ENCODE results near the gene EMCN.
"Not testable (repeated sequence)": the region's sequence is repeated elsewhere in the genome, so short reads cannot be mapped to it uniquely, and the experiment has no call there.

The EMCN gene

DNA sequence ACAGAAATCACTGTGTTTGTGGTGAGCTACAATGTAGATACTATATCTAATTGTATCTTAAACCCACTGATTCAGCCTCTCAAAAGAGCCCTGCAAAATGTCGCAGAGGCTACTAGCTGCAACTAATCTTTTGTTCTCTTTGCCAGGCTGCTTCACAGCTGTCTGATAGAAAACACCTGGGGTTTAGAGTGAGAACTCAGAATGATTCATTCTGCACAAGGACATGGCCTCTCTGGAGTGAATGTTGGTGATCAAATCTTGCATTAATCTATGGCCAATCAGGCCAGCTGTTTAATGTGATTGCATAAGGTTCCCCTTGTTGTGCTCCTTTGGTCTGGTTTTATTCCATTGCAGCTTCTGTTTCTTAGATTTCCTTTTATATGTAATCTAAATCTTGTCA lies 100.3 kb downstream of the EMCN start:
- Histone ChIP-seq H3K4me1 (ENCODE audit: control insufficient read depth in 2 of 2, insufficient read depth in 2 of 2, low read length in 2 of 2) (no peaks in the 10 kb centered on the region), H3K4me3 (ENCODE audit: low read length in 2 of 2) (no peak overlapping the region), H3K9me3 (ENCODE audit: control insufficient read depth in 2 of 2, low read length in 2 of 2) (no peaks in the 10 kb centered on the region), H3K27ac (ENCODE audit: low read depth in 2 of 2, low read length in 2 of 2) (no peak overlapping the region), H3K9ac (ENCODE audit: low read depth in 1 of 2, low read length in 2 of 2) (no peak overlapping the region), H3K36me3 (ENCODE audit: control insufficient read depth in 2 of 2, insufficient read depth in 2 of 2, low read length in 2 of 2) (no peaks in the 10 kb centered on the region), H3K27me3 (ENCODE audit: control insufficient read depth in 2 of 2, insufficient read depth in 2 of 2, low read length in 2 of 2) (no peaks in the 10 kb centered on the region)

DNA sequence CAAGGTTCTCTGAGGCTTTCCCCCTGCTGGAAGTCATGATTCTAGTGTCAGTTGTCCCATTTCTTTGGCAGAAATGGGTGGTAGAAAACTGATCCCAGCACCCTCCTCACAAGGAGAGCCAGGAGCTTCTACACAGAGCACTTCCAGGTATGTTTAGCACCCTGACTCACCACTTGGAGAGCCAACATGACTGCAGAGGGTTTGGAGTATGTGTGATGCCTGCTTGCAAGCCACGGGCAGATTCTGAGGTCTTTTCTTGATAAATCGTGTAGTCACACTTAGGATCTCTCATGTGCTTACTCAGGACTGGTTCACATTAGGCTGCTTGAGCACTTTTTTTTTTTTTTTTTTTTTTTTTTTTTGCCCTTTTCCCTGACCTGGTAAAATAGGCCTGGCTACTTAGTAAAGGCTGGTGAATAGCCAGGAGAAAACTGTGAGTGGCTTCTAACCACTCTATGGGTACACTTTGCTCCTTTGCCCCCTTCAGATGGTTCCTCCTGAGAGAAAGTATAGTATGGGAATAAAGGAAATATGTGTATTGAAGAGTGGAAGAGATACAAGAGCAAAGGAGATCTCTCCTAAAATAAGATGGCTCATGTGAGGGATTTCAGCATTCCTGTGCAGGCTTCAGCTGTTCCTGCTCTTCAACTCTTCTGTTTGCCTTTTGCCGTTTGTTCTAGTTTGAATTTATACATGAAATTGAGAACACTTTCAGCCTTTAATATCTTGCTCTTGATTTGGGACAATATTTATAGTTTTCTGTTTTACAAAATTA lies 103.6 kb downstream of the EMCN start:
- H3K4me3 ChIP-seq (ENCODE audit: low read length in 2 of 2) = no peak overlapping the region
- no peaks in the 10 kb centered on the region for H3K9me3 ChIP-seq (ENCODE audit: control insufficient read depth in 2 of 2, low read length in 2 of 2)
- no peak overlapping the region for H3K9ac ChIP-seq (ENCODE audit: low read depth in 1 of 2, low read length in 2 of 2)
- H3K4me1 ChIP-seq (ENCODE audit: control insufficient read depth in 2 of 2, insufficient read depth in 2 of 2, low read length in 2 of 2) = no peaks in the 10 kb centered on the region
- no peak overlapping the region for H3K27ac ChIP-seq (ENCODE audit: low read depth in 2 of 2, low read length in 2 of 2)
- no peaks in the 10 kb centered on the region for H3K36me3 ChIP-seq (ENCODE audit: control insufficient read depth in 2 of 2, insufficient read depth in 2 of 2, low read length in 2 of 2)
- H3K27me3 ChIP-seq (ENCODE audit: control insufficient read depth in 2 of 2, insufficient read depth in 2 of 2, low read length in 2 of 2) = no peaks in the 10 kb centered on the region

DNA sequence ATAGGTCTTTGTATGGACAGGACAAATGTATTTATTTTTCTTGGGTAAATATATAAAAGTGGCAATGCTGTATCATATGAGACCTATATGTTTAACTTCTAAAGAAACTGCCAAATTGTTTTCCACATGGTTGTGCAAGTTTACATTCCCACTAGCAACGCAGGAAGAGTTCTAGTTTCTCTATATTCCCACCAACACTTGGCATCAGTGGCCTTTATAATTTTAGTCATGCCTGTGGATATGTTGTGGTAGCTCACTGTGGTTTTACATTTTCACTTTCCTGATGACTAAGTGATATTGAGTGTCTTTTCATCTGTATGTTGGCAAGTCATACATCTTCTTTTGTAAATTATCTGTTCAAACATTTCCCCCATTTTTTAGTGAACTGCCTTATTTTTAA lies 126.0 kb downstream of the EMCN start:
- no peaks in the 10 kb centered on the region for H3K9me3 ChIP-seq (ENCODE audit: control insufficient read depth in 2 of 2, low read length in 2 of 2)
- no peak overlapping the region for H3K4me3 ChIP-seq (ENCODE audit: low read length in 2 of 2)
- no peaks in the 10 kb centered on the region for H3K4me1 ChIP-seq (ENCODE audit: control insufficient read depth in 2 of 2, insufficient read depth in 2 of 2, low read length in 2 of 2)
- H3K27ac ChIP-seq (ENCODE audit: low read depth in 2 of 2, low read length in 2 of 2) = no peak overlapping the region
- no peaks in the 10 kb centered on the region for H3K36me3 ChIP-seq (ENCODE audit: control insufficient read depth in 2 of 2, insufficient read depth in 2 of 2, low read length in 2 of 2)
- H3K9ac ChIP-seq (ENCODE audit: low read depth in 1 of 2, low read length in 2 of 2) = no peak overlapping the region
- no peaks in the 10 kb centered on the region for H3K27me3 ChIP-seq (ENCODE audit: control insufficient read depth in 2 of 2, insufficient read depth in 2 of 2, low read length in 2 of 2)

GRCh38 chr4:100391086-100391485 lies 126.7 kb downstream of the EMCN start:
- Histone ChIP-seq H3K4me3 (ENCODE audit: low read length in 2 of 2) (no peak overlapping the region), H3K36me3 (ENCODE audit: control insufficient read depth in 2 of 2, insufficient read depth in 2 of 2, low read length in 2 of 2) (no peaks in the 10 kb centered on the region), H3K27me3 (ENCODE audit: control insufficient read depth in 2 of 2, insufficient read depth in 2 of 2, low read length in 2 of 2) (no peaks in the 10 kb centered on the region), H3K4me1 (ENCODE audit: control insufficient read depth in 2 of 2, insufficient read depth in 2 of 2, low read length in 2 of 2) (no peaks in the 10 kb centered on the region), H3K9me3 (ENCODE audit: control insufficient read depth in 2 of 2, low read length in 2 of 2) (no peaks in the 10 kb centered on the region), H3K27ac (ENCODE audit: low read depth in 2 of 2, low read length in 2 of 2) (no peak overlapping the region), H3K9ac (ENCODE audit: low read depth in 1 of 2, low read length in 2 of 2) (no peak overlapping the region)

- no peaks in the 10 kb centered on the region for H3K36me3 ChIP-seq (ENCODE audit: control insufficient read depth in 2 of 2, insufficient read depth in 2 of 2, low read length in 2 of 2)
- H3K9me3 ChIP-seq (ENCODE audit: control insufficient read depth in 2 of 2, low read length in 2 of 2) = no peaks in the 10 kb centered on the region
- H3K27ac ChIP-seq (ENCODE audit: low read depth in 2 of 2, low read length in 2 of 2) = no peak overlapping the region
- no peaks in the 10 kb centered on the region for H3K27me3 ChIP-seq (ENCODE audit: control insufficient read depth in 2 of 2, insufficient read depth in 2 of 2, low read length in 2 of 2)
- no peak overlapping the region for H3K9ac ChIP-seq (ENCODE audit: low read depth in 1 of 2, low read length in 2 of 2)
- H3K4me1 ChIP-seq (ENCODE audit: control insufficient read depth in 2 of 2, insufficient read depth in 2 of 2, low read length in 2 of 2) = no peaks in the 10 kb centered on the region
- H3K4me3 ChIP-seq (ENCODE audit: low read length in 2 of 2) = no peak overlapping the region
Measured at GRCh38 chr4:100386270-100386669, 131.6 kb downstream of the EMCN start.

DNA sequence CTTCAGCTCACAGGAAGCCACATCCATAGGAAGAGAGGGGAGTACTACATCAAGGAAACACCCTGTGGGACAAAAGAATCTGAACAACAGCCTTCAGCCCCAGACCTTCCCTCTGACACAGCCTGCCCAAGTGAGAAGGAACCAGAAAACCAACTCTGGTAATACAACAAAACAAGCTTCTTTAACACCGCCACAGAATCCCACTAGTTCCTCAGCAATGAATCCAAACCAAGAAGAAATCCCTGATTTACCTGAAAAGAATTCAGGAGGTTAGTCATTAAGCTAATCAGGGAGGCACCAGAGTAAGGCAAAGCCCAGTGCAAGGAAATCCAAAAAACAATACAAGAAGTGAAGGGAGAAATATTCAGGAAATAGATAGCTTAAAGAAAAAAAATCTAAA lies 137.4 kb downstream of the EMCN start:
- not testable (repeated sequence) for H3K36me3 ChIP-seq (ENCODE audit: control insufficient read depth in 2 of 2, insufficient read depth in 2 of 2, low read length in 2 of 2); H3K9me3 ChIP-seq (ENCODE audit: control insufficient read depth in 2 of 2, low read length in 2 of 2); H3K4me1 ChIP-seq (ENCODE audit: control insufficient read depth in 2 of 2, insufficient read depth in 2 of 2, low read length in 2 of 2); H3K27me3 ChIP-seq (ENCODE audit: control insufficient read depth in 2 of 2, insufficient read depth in 2 of 2, low read length in 2 of 2); H3K4me3 ChIP-seq (ENCODE audit: low read length in 2 of 2); H3K27ac ChIP-seq (ENCODE audit: low read depth in 2 of 2, low read length in 2 of 2); H3K9ac ChIP-seq (ENCODE audit: low read depth in 1 of 2, low read length in 2 of 2)

- no peak overlapping the region for H3K4me3 ChIP-seq (ENCODE audit: low read length in 2 of 2)
- H3K36me3 ChIP-seq (ENCODE audit: control insufficient read depth in 2 of 2, insufficient read depth in 2 of 2, low read length in 2 of 2) = no peaks in the 10 kb centered on the region
- no peak overlapping the region for H3K9ac ChIP-seq (ENCODE audit: low read depth in 1 of 2, low read length in 2 of 2)
- H3K27ac ChIP-seq (ENCODE audit: low read depth in 2 of 2, low read length in 2 of 2) = no peak overlapping the region
- no peaks in the 10 kb centered on the region for H3K9me3 ChIP-seq (ENCODE audit: control insufficient read depth in 2 of 2, low read length in 2 of 2)
- no peaks in the 10 kb centered on the region for H3K27me3 ChIP-seq (ENCODE audit: control insufficient read depth in 2 of 2, insufficient read depth in 2 of 2, low read length in 2 of 2)
- H3K4me1 ChIP-seq (ENCODE audit: control insufficient read depth in 2 of 2, insufficient read depth in 2 of 2, low read length in 2 of 2) = no peaks in the 10 kb centered on the region
Measured at GRCh38 chr4:100379583-100380105, 138.2 kb downstream of the EMCN start.

DNA sequence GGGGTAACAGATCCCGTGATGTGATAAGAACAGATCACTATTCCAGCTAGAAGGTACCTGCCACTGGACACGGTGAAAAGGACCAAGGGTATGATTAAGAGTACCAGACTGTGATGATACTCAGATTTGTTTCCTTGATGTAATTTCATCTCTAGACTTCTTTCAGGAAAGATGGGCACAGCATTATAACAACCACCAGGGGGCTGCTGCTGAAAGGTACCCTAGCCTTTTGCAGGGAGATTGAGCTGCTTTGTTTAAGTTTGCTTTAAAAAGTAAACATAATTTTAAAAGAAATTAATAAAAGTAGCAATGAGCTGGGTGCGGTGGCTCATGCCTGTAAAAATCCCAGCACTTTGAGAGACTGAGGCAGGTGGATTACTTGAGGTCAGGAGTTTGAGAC lies 145.4 kb downstream of the EMCN start:
- no peaks in the 10 kb centered on the region for H3K9me3 ChIP-seq (ENCODE audit: control insufficient read depth in 2 of 2, low read length in 2 of 2)
- no peaks in the 10 kb centered on the region for H3K36me3 ChIP-seq (ENCODE audit: control insufficient read depth in 2 of 2, insufficient read depth in 2 of 2, low read length in 2 of 2)
- H3K4me1 ChIP-seq (ENCODE audit: control insufficient read depth in 2 of 2, insufficient read depth in 2 of 2, low read length in 2 of 2) = no peaks in the 10 kb centered on the region
- no peaks in the 10 kb centered on the region for H3K27me3 ChIP-seq (ENCODE audit: control insufficient read depth in 2 of 2, insufficient read depth in 2 of 2, low read length in 2 of 2)
- no peak overlapping the region for H3K4me3 ChIP-seq (ENCODE audit: low read length in 2 of 2)
- H3K27ac ChIP-seq (ENCODE audit: low read depth in 2 of 2, low read length in 2 of 2) = no peak overlapping the region
- H3K9ac ChIP-seq (ENCODE audit: low read depth in 1 of 2, low read length in 2 of 2) = no peak overlapping the region

GRCh38 chr4:100369871-100370270 lies 148.0 kb downstream of the EMCN start:
- no peaks in the 10 kb centered on the region for H3K4me1 ChIP-seq (ENCODE audit: control insufficient read depth in 2 of 2, insufficient read depth in 2 of 2, low read length in 2 of 2)
- no peaks in the 10 kb centered on the region for H3K27me3 ChIP-seq (ENCODE audit: control insufficient read depth in 2 of 2, insufficient read depth in 2 of 2, low read length in 2 of 2)
- H3K9ac ChIP-seq (ENCODE audit: low read depth in 1 of 2, low read length in 2 of 2) = no peak overlapping the region
- H3K36me3 ChIP-seq (ENCODE audit: control insufficient read depth in 2 of 2, insufficient read depth in 2 of 2, low read length in 2 of 2) = no peaks in the 10 kb centered on the region
- no peak overlapping the region for H3K27ac ChIP-seq (ENCODE audit: low read depth in 2 of 2, low read length in 2 of 2)
- no peaks in the 10 kb centered on the region for H3K9me3 ChIP-seq (ENCODE audit: control insufficient read depth in 2 of 2, low read length in 2 of 2)
- no peak overlapping the region for H3K4me3 ChIP-seq (ENCODE audit: low read length in 2 of 2)

DNA sequence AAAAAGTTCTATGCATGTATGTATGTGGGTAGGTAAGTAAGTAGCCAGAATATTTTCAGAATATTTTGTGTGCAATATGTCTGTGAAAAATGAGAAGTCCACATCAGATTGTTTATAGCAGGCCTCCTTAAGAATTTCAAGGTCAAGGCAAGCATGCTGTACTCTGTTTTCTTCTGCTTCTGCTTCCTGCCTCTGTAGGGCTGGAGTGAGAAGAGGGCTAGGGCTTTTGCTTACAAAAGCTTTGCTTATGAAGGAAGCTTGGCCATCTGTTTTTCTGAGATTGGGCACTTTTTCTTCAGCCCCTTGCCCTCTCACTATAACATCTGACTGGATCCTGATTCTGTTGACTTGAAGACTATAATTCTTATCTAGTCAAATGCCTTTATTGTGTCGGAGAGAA lies 150.4 kb downstream of the EMCN start:
- H3K4me3 ChIP-seq (ENCODE audit: low read length in 2 of 2) = no peak overlapping the region
- no peaks in the 10 kb centered on the region for H3K9me3 ChIP-seq (ENCODE audit: control insufficient read depth in 2 of 2, low read length in 2 of 2)
- H3K36me3 ChIP-seq (ENCODE audit: control insufficient read depth in 2 of 2, insufficient read depth in 2 of 2, low read length in 2 of 2) = no peaks in the 10 kb centered on the region
- no peaks in the 10 kb centered on the region for H3K4me1 ChIP-seq (ENCODE audit: control insufficient read depth in 2 of 2, insufficient read depth in 2 of 2, low read length in 2 of 2)
- no peak overlapping the region for H3K9ac ChIP-seq (ENCODE audit: low read depth in 1 of 2, low read length in 2 of 2)
- H3K27me3 ChIP-seq (ENCODE audit: control insufficient read depth in 2 of 2, insufficient read depth in 2 of 2, low read length in 2 of 2) = no peaks in the 10 kb centered on the region
- no peak overlapping the region for H3K27ac ChIP-seq (ENCODE audit: low read depth in 2 of 2, low read length in 2 of 2)

Measured in mucosa of rectum (tissue), 2 donors.